ENCODE results near the gene NPC2.

The NPC2 gene

GRCh38 chr14:74510959-74511409, 17.9 kb upstream of the NPC2 start:
- TF ChIP-seq POLR2AphosphoS5 (IDR thresholded peaks at IDR 0.05; ENCODE audit: low read depth, low read length) (no peak), POU2F2 (IDR thresholded peaks at IDR 0.05; ENCODE audit: low read depth, low read length) (no peak), POLR2A (IDR thresholded peaks at IDR 0.05; ENCODE audit: low read depth, low read length) (no peak)
- no peak for FAIRE-seq
- DNase-seq (ENCODE audit: insufficient read length, low spot score) = no peak

- TF ChIP-seq SPI1 (IDR thresholded peaks at IDR 0.05; ENCODE audit: low read depth, low read length) = no peak
- no peak for TF ChIP-seq POU2F2 (IDR thresholded peaks at IDR 0.05; ENCODE audit: low read depth, low read length)
- no peak for TF ChIP-seq POLR2A (IDR thresholded peaks at IDR 0.05; ENCODE audit: low read depth, low read length)
- no peak for TF ChIP-seq TAF1 (IDR thresholded peaks at IDR 0.05; ENCODE audit: low read depth, low read length)
- TF ChIP-seq POLR2AphosphoS5 (IDR thresholded peaks at IDR 0.05; ENCODE audit: low read depth, low read length) = no peak
- TF ChIP-seq PAX5 (IDR thresholded peaks at IDR 0.05; ENCODE audit: insufficient read depth, low read length, severe bottlenecking) = no peak
- DNase-seq (ENCODE audit: insufficient read length, low spot score) (no peak), FAIRE-seq (no peak)
These were observed 17.3 kb upstream of the NPC2 start for GRCh38 chr14:74510223-74510931.

GRCh38 chr14:74509587-74510222, 16.6 kb upstream of the NPC2 start:
- no peak for TF ChIP-seq POU2F2 (IDR thresholded peaks at IDR 0.05; ENCODE audit: low read depth, low read length)
- no peak for TF ChIP-seq POLR2A (IDR thresholded peaks at IDR 0.05; ENCODE audit: low read depth, low read length)
- no peak for TF ChIP-seq TAF1 (IDR thresholded peaks at IDR 0.05; ENCODE audit: low read depth, low read length)
- no peak for TF ChIP-seq POLR2AphosphoS5 (IDR thresholded peaks at IDR 0.05; ENCODE audit: low read depth, low read length)
- TF ChIP-seq PAX5 (IDR thresholded peaks at IDR 0.05; ENCODE audit: insufficient read depth, low read length, severe bottlenecking) = no peak
- no peak for TF ChIP-seq SPI1 (IDR thresholded peaks at IDR 0.05; ENCODE audit: low read depth, low read length)
- DNase-seq (ENCODE audit: insufficient read length, low spot score) (no peak), FAIRE-seq (no peak)

- no peak for FAIRE-seq
- no peak for TF ChIP-seq POLR2AphosphoS5 (IDR thresholded peaks at IDR 0.05; ENCODE audit: low read depth, low read length)
- no peak for TF ChIP-seq POU2F2 (IDR thresholded peaks at IDR 0.05; ENCODE audit: low read depth, low read length)
- no peak for TF ChIP-seq TAF1 (IDR thresholded peaks at IDR 0.05; ENCODE audit: low read depth, low read length)
- no peak for TF ChIP-seq PAX5 (IDR thresholded peaks at IDR 0.05; ENCODE audit: insufficient read depth, low read length, severe bottlenecking)
- TF ChIP-seq POLR2A (IDR thresholded peaks at IDR 0.05; ENCODE audit: low read depth, low read length) = no peak
- DNase-seq (ENCODE audit: insufficient read length, low spot score) = no peak
These were observed 15.8 kb upstream of the NPC2 start for GRCh38 chr14:74508844-74509428.

- DNase-seq (ENCODE audit: insufficient read length, low spot score) (no peak), FAIRE-seq (no peak)
- no peak for TF ChIP-seq POLR2A (IDR thresholded peaks at IDR 0.05; ENCODE audit: low read depth, low read length)
- TF ChIP-seq TAF1 (IDR thresholded peaks at IDR 0.05; ENCODE audit: low read depth, low read length) = no peak
- TF ChIP-seq POLR2AphosphoS5 (IDR thresholded peaks at IDR 0.05; ENCODE audit: low read depth, low read length) = no peak
- TF ChIP-seq POU2F2 (IDR thresholded peaks at IDR 0.05; ENCODE audit: low read depth, low read length) = no peak
- TF ChIP-seq SPI1 (IDR thresholded peaks at IDR 0.05; ENCODE audit: low read depth, low read length) = no peak
- TF ChIP-seq PAX5 (IDR thresholded peaks at IDR 0.05; ENCODE audit: insufficient read depth, low read length, severe bottlenecking) = no peak
These were observed 15.2 kb upstream of the NPC2 start for GRCh38 chr14:74508292-74508731.

GRCh38 chr14:74507840-74508239, 14.7 kb upstream of the NPC2 start:
- FAIRE-seq (no peak), DNase-seq (ENCODE audit: insufficient read length, low spot score) (no peak)

GRCh38 chr14:74507085-74507484, 14.0 kb upstream of the NPC2 start:
- TF ChIP-seq POLR2AphosphoS5 (IDR thresholded peaks at IDR 0.05; ENCODE audit: low read depth, low read length) = no peak
- no peak for TF ChIP-seq PAX5 (IDR thresholded peaks at IDR 0.05; ENCODE audit: insufficient read depth, low read length, severe bottlenecking)
- no peak for TF ChIP-seq TAF1 (IDR thresholded peaks at IDR 0.05; ENCODE audit: low read depth, low read length)
- TF ChIP-seq SPI1 (IDR thresholded peaks at IDR 0.05; ENCODE audit: low read depth, low read length) = no peak
- no peak for TF ChIP-seq POU2F2 (IDR thresholded peaks at IDR 0.05; ENCODE audit: low read depth, low read length)
- no peak for TF ChIP-seq POLR2A (IDR thresholded peaks at IDR 0.05; ENCODE audit: low read depth, low read length)
- DNase-seq (ENCODE audit: insufficient read length, low spot score) = no peak
- FAIRE-seq = no peak

More at GRCh38 chr14:74507840-74508239, 14.7 kb upstream of the NPC2 start:
- TF ChIP-seq TAF1 (IDR thresholded peaks at IDR 0.05; ENCODE audit: low read depth, low read length) = no peak
- TF ChIP-seq PAX5 (IDR thresholded peaks at IDR 0.05; ENCODE audit: insufficient read depth, low read length, severe bottlenecking) = no peak
- no peak for TF ChIP-seq POLR2AphosphoS5 (IDR thresholded peaks at IDR 0.05; ENCODE audit: low read depth, low read length)
- TF ChIP-seq SPI1 (IDR thresholded peaks at IDR 0.05; ENCODE audit: low read depth, low read length) = no peak
- no peak for TF ChIP-seq POU2F2 (IDR thresholded peaks at IDR 0.05; ENCODE audit: low read depth, low read length)
- no peak for TF ChIP-seq POLR2A (IDR thresholded peaks at IDR 0.05; ENCODE audit: low read depth, low read length)

- no peak for TF ChIP-seq POLR2A (IDR thresholded peaks at IDR 0.05; ENCODE audit: low read depth, low read length)
- TF ChIP-seq POU2F2 (IDR thresholded peaks at IDR 0.05; ENCODE audit: low read depth, low read length) = no peak
- no peak for TF ChIP-seq PAX5 (IDR thresholded peaks at IDR 0.05; ENCODE audit: insufficient read depth, low read length, severe bottlenecking)
- no peak for TF ChIP-seq SPI1 (IDR thresholded peaks at IDR 0.05; ENCODE audit: low read depth, low read length)
- TF ChIP-seq POLR2AphosphoS5 (IDR thresholded peaks at IDR 0.05; ENCODE audit: low read depth, low read length) = no peak
- TF ChIP-seq TAF1 (IDR thresholded peaks at IDR 0.05; ENCODE audit: low read depth, low read length) = no peak
- no peak for FAIRE-seq
These were observed 13.3 kb upstream of the NPC2 start for GRCh38 chr14:74506411-74506851.

GRCh38 chr14:74505831-74506230, 12.7 kb upstream of the NPC2 start:
- TF ChIP-seq POU2F2 (IDR thresholded peaks at IDR 0.05; ENCODE audit: low read depth, low read length) (no peak), PAX5 (IDR thresholded peaks at IDR 0.05; ENCODE audit: insufficient read depth, low read length, severe bottlenecking) (no peak), POLR2A (IDR thresholded peaks at IDR 0.05; ENCODE audit: low read depth, low read length) (no peak), SPI1 (IDR thresholded peaks at IDR 0.05; ENCODE audit: low read depth, low read length) (no peak), POLR2AphosphoS5 (IDR thresholded peaks at IDR 0.05; ENCODE audit: low read depth, low read length) (no peak), TAF1 (IDR thresholded peaks at IDR 0.05; ENCODE audit: low read depth, low read length) (no peak)
- DNase-seq (ENCODE audit: insufficient read length, low spot score) (no peak), FAIRE-seq (no peak)

More at GRCh38 chr14:74506411-74506851, 13.3 kb upstream of the NPC2 start:
- DNase-seq (ENCODE audit: insufficient read length, low spot score) = no peak
